K562 (cell line): ENCODE results near the gene RAMACL. TPM values are rescaled to one million over a fixed set of nuclear protein-coding genes. Genes with fewer than 3 reads are reported as not detected.

Experiments used
- ATAC-seq: fragments of 200-7000 bp; cut with Tn5 transposase; 3 replicates; pipeline ENCODE4 v1.9.1; 2020; ENCODE audit warnings: moderate library complexity
- BruUV-seq: library from RNA; stranded (reverse); fragments of 400-500 nt; replicated peaks from 2 replicates; lab custom pipeline; 2021; lab: Mats Ljungman, UMichigan
- CTCF ChIA-PET: fragments of 300-600 bp; formaldehyde crosslinking; extraction: SDS; loops from one replicate; lab custom pipeline; 2021; ENCODE audit warnings: low intra/inter-chr PET ratio; lab: Yijun Ruan, JAX
- POLR2A ChIA-PET: fragments of 300-600, 350-650 bp; sonication (Branson Sonifier 250); formaldehyde crosslinking; extraction: SDS; loops from one replicate; lab custom pipeline; 2021; ENCODE audit warnings: antibody characterized with exemption, inconsistent platforms; lab: Yijun Ruan, JAX
- DNase-seq, 4 experiments: peaks; one replicate each; pipeline versions ENCODE4 v3.0.0 to v3.0.0-alpha.2; 2011 to 2018; ENCODE audit warnings: low spot score in 3 of 4, mixed read lengths in 3 of 4; ENCODE audit errors: extremely low read depth in 1 of 4
- FAIRE-seq: peaks from 2 replicates; lab custom pipeline; 2011; peaks lifted over from hg19 to GRCh38; lab: Jason Lieb, UNC
- H2AFZ ChIP-seq: 2 replicates; pipeline ENCODE4 v1.6.0; 2011; ENCODE audit warnings: low read depth, low read length, control low read depth, inconsistent platforms
- H3K27ac ChIP-seq: fragments of 200-600 bp; 3 replicates; pipeline ENCODE4 v1.8.0; 2011; ENCODE audit warnings: low read depth, mild to moderate bottlenecking, control low read depth, inconsistent platforms, low read length, moderate library complexity, mixed read lengths; ENCODE audit errors: extremely low read depth
- H3K27me3 ChIP-seq, 2 experiments: fragments of 300-600 bp in 1 of 2; 2 replicates in 1 of 2; 3 replicates in 1 of 2; pipeline versions ENCODE4 v1.6.0 to v1.8.0; 2011; ENCODE audit warnings: inconsistent platforms in 2 of 2, low read length in 2 of 2, mild to moderate bottlenecking in 1 of 2, mixed read lengths in 1 of 2, moderate library complexity in 1 of 2; ENCODE audit not compliant: control insufficient read depth in 2 of 2, insufficient read depth in 2 of 2
- H3K36me3 ChIP-seq: fragments of 300-600 bp; 3 replicates; pipeline ENCODE4 v1.8.0; 2011; ENCODE audit warnings: mild to moderate bottlenecking, low read length, inconsistent platforms; ENCODE audit not compliant: control insufficient read depth, insufficient read depth
- H3K4me1 ChIP-seq, 2 experiments: fragments of 200-600 bp in 1 of 2; replicated peaks in 1 of 2; 2 replicates in 1 of 2; 3 replicates in 1 of 2; pipeline versions ENCODE4 v1.5.1 to v1.8.0; 2011; ENCODE audit warnings: inconsistent platforms in 2 of 2, low read length in 2 of 2, mild to moderate bottlenecking in 1 of 2, mixed read lengths in 1 of 2, moderate library complexity in 1 of 2; ENCODE audit not compliant: control insufficient read depth in 2 of 2, insufficient read depth in 2 of 2
- H3K4me2 ChIP-seq: 2 replicates; pipeline ENCODE4 v1.6.1; 2011; ENCODE audit warnings: low read length, control low read depth, inconsistent platforms, mixed read lengths; ENCODE audit not compliant: insufficient read depth
- H3K4me3 ChIP-seq: fragments of 200-600 bp; sonication (generic), shearing (Covaris generic); 2 replicates; pipeline ENCODE4 v1.5.1; 2016; ENCODE audit warnings: control low read depth, inconsistent platforms
- H3K79me2 ChIP-seq: fragments of 200-600 bp; 3 replicates; pipeline ENCODE4 v1.8.0; 2011; ENCODE audit warnings: low read length, inconsistent platforms; ENCODE audit not compliant: control insufficient read depth, insufficient read depth
- H3K9ac ChIP-seq, 2 experiments: 2 replicates each; pipeline versions ENCODE4 v1.6.0 to v1.6.1; 2011; ENCODE audit warnings: low read depth in 2 of 2, low read length in 2 of 2, control low read depth in 1 of 2, inconsistent platforms in 1 of 2, mild to moderate bottlenecking in 1 of 2, mixed read lengths in 1 of 2; ENCODE audit not compliant: insufficient read depth in 1 of 2
- H3K9me1 ChIP-seq: one replicate; pipeline ENCODE4 v1.6.0; 2011; ENCODE audit warnings: inconsistent platforms, mild to moderate bottlenecking, low read length, moderate library complexity; ENCODE audit not compliant: control insufficient read depth, insufficient read depth
- H3K9me3 ChIP-seq: replicated peaks from 2 replicates; pipeline ENCODE4 v1.5.1; 2011; ENCODE audit warnings: low read depth, low read length, inconsistent platforms; ENCODE audit not compliant: control insufficient read depth, insufficient read depth
- H4K20me1 ChIP-seq: replicated peaks from 2 replicates; pipeline ENCODE4 v1.6.1; 2011; ENCODE audit warnings: low read length, inconsistent platforms, mixed read lengths; ENCODE audit not compliant: control insufficient read depth, insufficient read depth
- BHLHE40 ChIP-seq: IDR thresholded peaks from 2 replicates; pipeline ENCODE4 v1.6.1; 2011; ENCODE audit warnings: low read length, improper control_type of control experiment
- CXXC5 ChIP-seq: fragments of 250-450 bp; sonication (Bioruptor Pico); IDR thresholded peaks from 2 replicates; pipeline ENCODE4 v1.8.0; 2022; ENCODE audit warnings: inconsistent platforms, mild to moderate bottlenecking, moderate library complexity
- ELF4 ChIP-seq: fragments of 450-650 bp; formaldehyde crosslinking; IDR thresholded peaks from 2 replicates; pipeline ENCODE4 v1.4.0; 2022; ENCODE audit warnings: missing genetic modification characterization
- NFIC ChIP-seq: fragments of 450-650 bp; IDR thresholded peaks from 2 replicates; pipeline ENCODE4 v1.6.1; 2017; ENCODE audit warnings: mild to moderate bottlenecking, inconsistent platforms
- PRPF4 ChIP-seq: fragments of 200-400 bp; formaldehyde crosslinking; IDR thresholded peaks from one replicate; pipeline ENCODE4 v1.6.1; 2017; ENCODE audit warnings: low read length, low read depth, mild to moderate bottlenecking; ENCODE audit not compliant: insufficient read depth, poor library complexity, severe bottlenecking
- ZSCAN29 ChIP-seq: fragments of 450-650 bp; IDR thresholded peaks from 2 replicates; pipeline ENCODE4 v1.6.1; 2017
- WGBS: fragments of 100-300 bp; shearing (Covaris generic); methylation state at CpG from one replicate; pipeline ENCODE4 v1.1.6; 2016; ENCODE audit warnings: low coverage, mixed read lengths; ENCODE audit not compliant: insufficient coverage; ENCODE audit errors: missing lambda C conversion rate; 5-methylcytosine and 5-hydroxymethylcytosine counted together
- in situ Hi-C: fragments of 300-500 bp; cut with MboI; formaldehyde crosslinking; loops from 4 replicates; pipeline ENCODE4 v1.15.0; 2018; ENCODE audit warnings: inconsistent platforms, mixed read lengths
- intact Hi-C: fragments of 100-400 bp; cut with micrococcal nuclease; formaldehyde crosslinking; loops from 2 replicates; pipeline ENCODE4 v1.14.2; 2022
- polyA plus RNA-seq, 8 experiments: library from polyadenylated mRNA; depleted of rRNA in 4 of 8; stranded (reverse) in 5 of 8; unstranded in 3 of 8; fragments of >200 nt; fragmentation: Nextera tagmentation in 2 of 8; fragmentation: Illumina TruSeq in 1 of 8; extraction: Ambion mirVana in 2 of 8; extraction: Trizol in 1 of 8; gene quantifications; 2 replicates each; pipeline versions ENCODE4 v1.2.1 to v1.2.3, GENCODE V29; 2011 to 2014; ENCODE audit warnings: inconsistent platforms in 1 of 8, missing spikeins in 1 of 8
- total RNA-seq, 7 experiments: library from RNA; depleted of rRNA in 6 of 7; stranded (reverse); fragments of >200 nt in 6 of 7; fragmentation: Illumina TruSeq in 2 of 7; extraction: Trizol in 2 of 7; gene quantifications; 2 replicates each; pipeline versions ENCODE4 v1.2.1 to v1.2.3, GENCODE V29; 2011 to 2021; ENCODE audit warnings: low replicate concordance in 1 of 7
- TF ChIP-seq, protein P1 (sequence below): sonication (generic); formaldehyde crosslinking; IDR thresholded peaks from 2 replicates; pipeline ENCODE4 v1.5.0; 2020; ENCODE audit warnings: missing genetic modification reagents
- TF ChIP-seq, protein P2 (sequence below): sonication (generic); formaldehyde crosslinking; IDR thresholded peaks from 2 replicates; pipeline ENCODE4 v1.4.0; 2020; ENCODE audit warnings: mild to moderate bottlenecking, missing genetic modification reagents
- TF ChIP-seq, protein P3 (sequence below): fragments of 250-450 bp; sonication (Bioruptor Pico); IDR thresholded peaks from 2 replicates; pipeline ENCODE4 v1.5.0; 2021; ENCODE audit warnings: mild to moderate bottlenecking, moderate library complexity

RAMACL gene
- total and polyA plus RNA-seq, 9 of the 15 experiments (the other 6 are each of a cell fraction or from before 2014, with no cell fraction given): 0.11 to 1.7 (median 0.41) TPM; not detected in 1

DNA sequence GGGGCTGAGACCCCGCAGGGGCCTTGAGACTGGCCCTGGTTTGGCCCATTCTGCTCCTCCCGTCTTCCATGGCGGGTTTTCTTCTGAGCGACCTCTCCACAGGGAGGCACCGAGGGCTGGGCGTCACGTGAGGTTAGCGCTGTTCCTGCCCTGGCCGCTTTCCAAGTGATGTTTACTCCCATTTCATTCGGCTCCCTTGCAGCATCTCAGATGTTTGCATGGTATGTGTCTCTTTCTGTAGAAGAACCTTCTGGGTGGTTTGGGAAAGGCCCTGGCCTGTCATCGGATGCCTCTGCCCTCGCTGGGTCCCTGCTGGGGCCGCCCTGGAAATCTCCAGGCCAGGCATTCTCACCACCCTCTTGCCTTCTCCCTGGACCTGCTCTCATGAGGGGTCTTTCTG is 17.3 kb downstream of the RAMACL start:
- Histone ChIP-seq H3K9me3 (no peaks in the 10 kb centered on the region), H3K9me1 (no peaks in the 10 kb centered on the region), H3K79me2 (no peaks in the 10 kb centered on the region), H3K4me1 (no peaks in the 10 kb centered on the region), H3K36me3 (no peaks in the 10 kb centered on the region), H3K27ac (no peak overlapping the region), H2AFZ (no peak overlapping the region), H3K4me3 (no peak overlapping the region), H4K20me1 (peaks cover 5% of the 10 kb centered on the region; the same call in 1 of the 2 replicates), H3K9ac (no peak overlapping the region), H3K4me2 (no peak overlapping the region), H3K27me3 (peaks cover 53 to 85% of the 10 kb centered on the region in 2 experiments)
- under 1% methylated on average over 13 of the region's 13 CpGs for WGBS
- TF ChIP-seq ZSCAN29 (no peak), ELF4 (CRISPR knock-in tag) (no peak), PRPF4 (no peak), BHLHE40 (0 out of 2 replicates have a peak, but pooled peaks have one; percentile 13), NFIC (0 out of 2 replicates have a peak, but pooled peaks have one; percentile 33), CXXC5 (CRISPR knock-in tag) (no peak)
- TF ChIP-seq, protein P1, sequence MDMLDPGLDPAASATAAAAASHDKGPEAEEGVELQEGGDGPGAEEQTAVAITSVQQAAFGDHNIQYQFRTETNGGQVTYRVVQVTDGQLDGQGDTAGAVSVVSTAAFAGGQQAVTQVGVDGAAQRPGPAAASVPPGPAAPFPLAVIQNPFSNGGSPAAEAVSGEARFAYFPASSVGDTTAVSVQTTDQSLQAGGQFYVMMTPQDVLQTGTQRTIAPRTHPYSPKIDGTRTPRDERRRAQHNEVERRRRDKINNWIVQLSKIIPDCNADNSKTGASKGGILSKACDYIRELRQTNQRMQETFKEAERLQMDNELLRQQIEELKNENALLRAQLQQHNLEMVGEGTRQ (CRISPR knock-in tag): peak; percentile 42
- TF ChIP-seq, protein P2, sequence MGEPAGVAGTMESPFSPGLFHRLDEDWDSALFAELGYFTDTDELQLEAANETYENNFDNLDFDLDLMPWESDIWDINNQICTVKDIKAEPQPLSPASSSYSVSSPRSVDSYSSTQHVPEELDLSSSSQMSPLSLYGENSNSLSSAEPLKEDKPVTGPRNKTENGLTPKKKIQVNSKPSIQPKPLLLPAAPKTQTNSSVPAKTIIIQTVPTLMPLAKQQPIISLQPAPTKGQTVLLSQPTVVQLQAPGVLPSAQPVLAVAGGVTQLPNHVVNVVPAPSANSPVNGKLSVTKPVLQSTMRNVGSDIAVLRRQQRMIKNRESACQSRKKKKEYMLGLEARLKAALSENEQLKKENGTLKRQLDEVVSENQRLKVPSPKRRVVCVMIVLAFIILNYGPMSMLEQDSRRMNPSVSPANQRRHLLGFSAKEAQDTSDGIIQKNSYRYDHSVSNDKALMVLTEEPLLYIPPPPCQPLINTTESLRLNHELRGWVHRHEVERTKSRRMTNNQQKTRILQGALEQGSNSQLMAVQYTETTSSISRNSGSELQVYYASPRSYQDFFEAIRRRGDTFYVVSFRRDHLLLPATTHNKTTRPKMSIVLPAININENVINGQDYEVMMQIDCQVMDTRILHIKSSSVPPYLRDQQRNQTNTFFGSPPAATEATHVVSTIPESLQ (CRISPR knock-in tag): no peak
- TF ChIP-seq, protein P3, sequence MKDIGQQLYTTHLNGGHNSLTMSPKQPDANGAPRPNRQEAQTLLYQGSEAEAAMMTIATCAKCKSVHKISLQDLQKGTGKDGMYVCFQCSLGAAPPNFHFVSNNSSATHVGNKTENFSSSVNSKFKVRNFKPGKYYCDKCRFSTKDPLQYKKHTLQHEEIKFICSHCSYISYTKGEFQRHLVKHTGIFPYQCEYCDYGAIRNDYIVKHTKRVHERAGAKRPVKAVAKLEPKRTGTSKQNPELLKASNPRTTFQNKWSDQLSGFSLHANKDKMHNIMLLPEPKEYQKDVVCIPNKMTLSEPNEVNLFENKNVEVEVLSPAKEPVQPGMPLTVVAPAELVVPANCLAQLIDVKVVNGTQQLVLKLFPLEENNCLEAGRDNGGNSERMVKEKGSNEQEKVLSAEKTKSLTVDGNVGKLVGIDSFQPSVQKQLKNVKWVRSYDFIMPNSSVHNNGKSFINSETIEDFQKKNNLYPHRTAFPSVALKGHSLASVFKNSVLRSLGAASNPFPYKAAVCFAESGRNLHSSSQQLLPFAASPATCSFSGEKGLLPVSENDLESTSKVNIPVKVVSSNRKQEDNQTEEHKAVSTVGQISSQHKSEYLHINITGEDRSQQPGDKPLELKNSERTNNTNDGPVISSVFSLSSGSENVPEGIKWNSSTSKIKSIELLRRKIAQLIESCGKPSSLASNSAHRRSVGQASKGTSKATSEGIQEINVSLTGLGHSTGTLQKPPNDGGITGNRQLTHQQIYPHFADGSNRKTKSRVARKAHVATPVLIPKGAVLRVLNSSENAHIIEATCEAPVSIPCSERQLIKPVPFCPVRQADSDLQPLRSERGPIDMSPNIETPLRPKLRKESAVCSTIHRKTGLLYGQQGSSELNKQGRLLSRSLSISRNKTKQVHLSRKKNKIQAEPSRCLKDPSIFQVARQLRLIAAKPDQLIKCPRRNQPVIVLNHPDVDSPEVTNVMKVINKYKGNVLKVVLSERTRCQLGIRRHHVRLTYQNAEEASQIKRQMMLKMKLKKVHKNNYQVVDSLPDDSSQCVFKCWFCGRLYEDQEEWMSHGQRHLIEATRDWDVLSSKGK (CRISPR knock-in tag): no peak
- BruUV-seq: no TSS peak
- in situ Hi-C loops: no loop called here
- FAIRE-seq (no peak), ATAC-seq (no peak), DNase-seq (no peak)
- intact Hi-C loops: no loop called here
- ChIA-PET POLR2A (no interaction called here), CTCF (no interaction called here)
